ENCODE measurements around the gene ESCO1. TPM values are rescaled to one million over a fixed set of nuclear protein-coding genes. Genes with fewer than 3 reads are reported as not detected.

The ESCO1 gene
- total RNA-seq, 1 donor = 15.6 TPM

DNA sequence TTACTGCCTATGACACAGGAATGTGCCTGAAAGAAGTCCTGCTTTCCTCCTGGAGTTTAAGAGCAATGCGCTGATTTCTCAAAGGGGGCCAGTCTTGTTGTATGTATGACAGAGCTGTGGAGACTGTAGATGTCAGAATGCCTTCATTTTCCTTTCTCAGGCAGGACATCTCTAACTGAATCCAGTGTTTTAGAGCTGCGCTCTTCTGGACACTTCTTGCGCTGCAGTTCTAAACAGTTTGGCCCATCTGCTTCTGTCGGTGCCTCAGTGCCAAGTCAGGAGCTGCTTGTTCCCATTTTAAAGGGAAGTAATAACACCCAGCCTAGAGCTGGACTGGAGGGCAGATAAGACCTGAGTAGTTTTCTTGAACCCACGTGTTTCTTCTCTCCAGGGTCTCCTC lies 91.4 kb downstream of the ESCO1 start:
- no peak for DNase-seq (ENCODE audit: low read depth)
- TF ChIP-seq, protein P1, sequence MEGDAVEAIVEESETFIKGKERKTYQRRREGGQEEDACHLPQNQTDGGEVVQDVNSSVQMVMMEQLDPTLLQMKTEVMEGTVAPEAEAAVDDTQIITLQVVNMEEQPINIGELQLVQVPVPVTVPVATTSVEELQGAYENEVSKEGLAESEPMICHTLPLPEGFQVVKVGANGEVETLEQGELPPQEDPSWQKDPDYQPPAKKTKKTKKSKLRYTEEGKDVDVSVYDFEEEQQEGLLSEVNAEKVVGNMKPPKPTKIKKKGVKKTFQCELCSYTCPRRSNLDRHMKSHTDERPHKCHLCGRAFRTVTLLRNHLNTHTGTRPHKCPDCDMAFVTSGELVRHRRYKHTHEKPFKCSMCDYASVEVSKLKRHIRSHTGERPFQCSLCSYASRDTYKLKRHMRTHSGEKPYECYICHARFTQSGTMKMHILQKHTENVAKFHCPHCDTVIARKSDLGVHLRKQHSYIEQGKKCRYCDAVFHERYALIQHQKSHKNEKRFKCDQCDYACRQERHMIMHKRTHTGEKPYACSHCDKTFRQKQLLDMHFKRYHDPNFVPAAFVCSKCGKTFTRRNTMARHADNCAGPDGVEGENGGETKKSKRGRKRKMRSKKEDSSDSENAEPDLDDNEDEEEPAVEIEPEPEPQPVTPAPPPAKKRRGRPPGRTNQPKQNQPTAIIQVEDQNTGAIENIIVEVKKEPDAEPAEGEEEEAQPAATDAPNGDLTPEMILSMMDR (IDR thresholded peaks at IDR 0.05; ENCODE audit: insufficient read depth, low read length) = no peak
- H3K4me3 ChIP-seq (ENCODE audit: low read depth, low read length) = no peak overlapping the region

DNA sequence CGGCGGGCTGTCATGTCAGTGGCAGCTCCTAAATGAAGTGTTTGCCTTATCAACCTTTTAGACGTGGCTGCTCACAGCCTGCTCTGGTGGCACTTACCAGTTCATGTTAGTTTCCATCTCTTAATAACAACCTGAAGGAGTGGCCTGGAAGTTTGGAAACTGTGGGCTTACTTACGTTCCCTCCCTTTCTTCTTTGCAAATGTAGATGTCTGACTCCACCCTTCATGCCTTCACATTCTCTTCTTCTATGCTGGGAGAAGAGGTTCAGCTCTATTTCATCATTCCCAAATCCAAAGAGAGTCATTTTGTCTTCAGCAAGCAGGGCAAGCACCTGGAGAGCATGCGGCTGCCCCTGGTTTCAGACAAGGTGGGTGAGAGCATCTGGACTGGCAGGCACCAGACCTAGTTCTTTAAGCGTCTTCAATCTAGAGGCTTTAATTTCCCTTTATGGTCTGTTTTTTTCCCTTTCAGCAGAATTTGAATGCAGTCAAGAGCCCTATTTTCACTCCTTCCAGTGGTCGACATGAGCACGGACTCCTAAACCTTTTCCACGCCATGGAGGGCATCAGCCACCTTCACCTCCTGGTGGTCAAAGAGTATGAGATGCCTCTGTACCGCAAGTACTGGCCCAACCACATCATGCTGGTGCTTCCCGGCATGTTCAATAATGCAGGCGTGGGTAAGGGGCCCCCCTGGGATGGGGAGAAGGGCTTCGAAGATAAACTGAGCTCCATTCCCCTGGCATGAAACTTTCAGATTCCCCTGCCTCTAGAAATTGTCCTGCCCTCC lies 92.4 kb downstream of the ESCO1 start:
- no peak for DNase-seq (ENCODE audit: low read depth)
- H3K4me3 ChIP-seq (ENCODE audit: low read depth, low read length) = no peak overlapping the region
- TF ChIP-seq, protein P1 (IDR thresholded peaks at IDR 0.05; ENCODE audit: insufficient read depth, low read length) = no peak

DNA sequence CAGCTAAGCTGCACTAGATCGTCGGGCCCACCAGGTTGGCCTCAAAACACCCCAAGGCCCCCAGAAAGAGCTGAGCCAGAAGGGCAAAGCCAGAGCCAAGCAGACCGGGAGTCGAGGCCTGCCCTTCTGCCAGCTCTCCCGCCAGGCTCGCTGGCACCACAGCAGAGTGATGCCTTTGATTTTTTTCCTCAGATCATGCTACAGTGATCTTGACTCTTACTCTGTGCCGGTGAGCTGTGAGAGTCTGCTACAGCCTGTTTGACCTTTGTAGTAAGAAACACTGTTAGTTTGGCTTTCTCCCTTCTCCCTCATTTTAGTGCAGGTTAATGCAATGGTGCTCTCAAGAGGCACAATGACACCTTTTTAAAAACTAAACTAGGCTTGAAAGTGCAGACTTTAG lies 97.8 kb downstream of the ESCO1 start:
- TF ChIP-seq, protein P1 (IDR thresholded peaks at IDR 0.05; ENCODE audit: insufficient read depth, low read length) = no peak
- H3K4me3 ChIP-seq (ENCODE audit: low read depth, low read length) = no peak overlapping the region

DNA sequence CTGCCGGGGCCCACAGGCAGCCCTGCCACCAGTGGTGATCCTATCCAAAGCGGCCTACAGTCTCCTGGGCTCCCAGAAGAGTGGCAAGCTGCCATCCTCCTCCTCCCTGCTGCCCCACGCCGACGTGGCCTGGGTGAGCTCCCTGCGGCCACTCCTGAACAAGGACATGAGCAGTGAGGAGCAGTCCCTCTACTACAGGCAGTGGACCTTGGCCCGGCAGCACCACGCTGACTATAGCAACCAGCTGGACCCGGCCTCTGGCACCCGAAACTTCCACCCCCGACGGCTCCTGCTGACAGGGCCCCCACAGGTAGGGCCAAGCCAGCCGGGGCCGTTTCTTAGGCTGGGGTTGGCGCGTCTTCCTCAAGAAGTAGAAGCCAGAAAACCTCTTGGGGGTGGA lies 100.5 kb downstream of the ESCO1 start:
- H3K4me3 ChIP-seq (ENCODE audit: low read depth, low read length) = no peak overlapping the region

More for the DNA sequence above, 97.8 kb downstream of the ESCO1 start:
- DNase-seq (ENCODE audit: low read depth) = no peak

DNA sequence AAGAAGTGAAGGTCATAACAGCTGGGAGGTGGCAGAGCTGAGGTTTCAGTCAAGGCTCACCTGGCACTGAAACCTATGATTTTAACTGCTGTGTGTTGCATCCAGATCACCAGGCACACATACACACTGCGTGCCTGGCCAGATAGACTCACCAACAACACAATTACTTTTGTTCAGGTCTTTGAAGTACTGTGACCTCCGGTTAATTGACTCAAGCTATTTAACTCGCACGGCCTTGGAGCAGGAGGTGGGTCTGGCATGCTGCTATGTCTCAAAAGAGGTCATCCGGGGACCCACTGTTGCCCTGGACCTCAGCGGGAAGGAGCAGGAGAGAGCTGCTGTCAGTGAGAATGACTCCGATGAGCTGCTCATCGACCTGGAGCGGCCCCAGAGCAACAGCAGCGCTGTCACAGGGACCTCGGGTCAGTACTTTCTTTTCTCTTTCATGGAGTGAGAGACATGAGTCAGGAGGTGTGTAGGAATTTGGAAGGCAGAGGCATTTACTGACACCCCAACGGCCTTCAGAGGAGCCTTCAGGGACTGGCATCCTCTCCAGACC lies 104.1 kb downstream of the ESCO1 start:
- no peak for DNase-seq (ENCODE audit: low read depth)
- TF ChIP-seq, protein P1 (IDR thresholded peaks at IDR 0.05; ENCODE audit: insufficient read depth, low read length) = no peak
- no peak overlapping the region for H3K4me3 ChIP-seq (ENCODE audit: low read depth, low read length)

More for the DNA sequence above, 100.5 kb downstream of the ESCO1 start:
- TF ChIP-seq, protein P1 (IDR thresholded peaks at IDR 0.05; ENCODE audit: insufficient read depth, low read length) = no peak
- DNase-seq (ENCODE audit: low read depth) = no peak

DNA sequence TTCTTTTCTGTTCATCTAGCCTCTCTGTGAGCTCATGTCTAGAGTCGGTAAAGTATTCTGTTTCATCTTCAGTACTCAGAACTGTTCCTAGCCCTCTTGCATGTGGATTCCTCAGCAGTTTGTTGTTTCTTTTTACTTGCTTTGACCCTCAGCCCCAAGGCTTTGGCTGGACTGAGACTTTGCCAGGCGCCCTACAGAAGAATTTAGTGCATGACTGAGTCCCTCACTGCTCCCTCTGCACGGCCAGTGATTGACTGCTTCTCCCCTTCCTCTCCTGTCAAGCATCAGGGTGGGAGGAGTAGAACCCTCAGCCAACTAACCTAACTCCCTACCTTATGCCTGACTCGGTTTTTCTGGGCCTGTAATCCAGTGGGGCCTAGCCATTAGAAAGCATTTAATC lies 109.8 kb downstream of the ESCO1 start:
- DNase-seq (ENCODE audit: low read depth) = no peak
- TF ChIP-seq, protein P1 (IDR thresholded peaks at IDR 0.05; ENCODE audit: insufficient read depth, low read length) = no peak
- H3K4me3 ChIP-seq (ENCODE audit: low read depth, low read length) = no peak overlapping the region

All from fibroblast of the aortic adventitia (primary cell).